Lower lobe of right lung (tissue), 2 donors: Measurements from ENCODE around the gene DOK7. TPM values are rescaled to one million over a fixed set of nuclear protein-coding genes. Genes with fewer than 3 reads are reported as not detected.

Experiments
- ATAC-seq, 2 donors: fragments of 200-7000 bp; cut with Tn5 transposase; one replicate each; pipeline ENCODE4 v1.9.1; 2020 to 2022; ENCODE audit warnings: mild to moderate bottlenecking in 2 of 2, moderate library complexity in 2 of 2
- DNase-seq: peaks from one replicate; pipeline ENCODE4 v3.0.0-alpha.2; 2020
- H3K27ac ChIP-seq: fragments of 200-600 bp; one replicate; pipeline ENCODE4 v1.8.0; 2022
- H3K27me3 ChIP-seq: fragments of 200-600 bp; one replicate; pipeline ENCODE4 v1.8.0; 2022; ENCODE audit warnings: low read depth
- H3K36me3 ChIP-seq: fragments of 200-600 bp; one replicate; pipeline ENCODE4 v1.8.0; 2022; ENCODE audit warnings: mild to moderate bottlenecking
- H3K4me1 ChIP-seq: fragments of 200-600 bp; one replicate; pipeline ENCODE4 v1.8.0; 2022
- H3K4me3 ChIP-seq: fragments of 200-600 bp; one replicate; pipeline ENCODE4 v1.8.0; 2022; ENCODE audit warnings: mild to moderate bottlenecking
- H3K9me3 ChIP-seq: fragments of 200-600 bp; one replicate; pipeline ENCODE4 v1.8.0; 2022
- intact Hi-C: fragments of 100-400 bp; cut with DNase I; formaldehyde crosslinking; loops from one replicate; pipeline ENCODE4 v1.11.0; 2022
- total RNA-seq: library from RNA; stranded (reverse); fragmentation: NEBNext Ultra II Directional; extraction: Animal tissue kit (Norgen Biotek cat#: 25700); gene quantifications from one replicate; pipeline ENCODE4 v1.2.1, GENCODE V29; 2021
- TF ChIP-seq, protein P1 (sequence below): fragments of 200-600 bp; IDR thresholded peaks from one replicate; pipeline ENCODE4 v1.8.0; 2022; ENCODE audit warnings: antibody characterized with exemption, mild to moderate bottlenecking
- donor health status: DM: no; HTN: yes; CAD: no; lungs with severe emphysema.

The DOK7 gene
- total RNA-seq, 1 donor from 2014 or later, result 4.0 TPM

DNA sequence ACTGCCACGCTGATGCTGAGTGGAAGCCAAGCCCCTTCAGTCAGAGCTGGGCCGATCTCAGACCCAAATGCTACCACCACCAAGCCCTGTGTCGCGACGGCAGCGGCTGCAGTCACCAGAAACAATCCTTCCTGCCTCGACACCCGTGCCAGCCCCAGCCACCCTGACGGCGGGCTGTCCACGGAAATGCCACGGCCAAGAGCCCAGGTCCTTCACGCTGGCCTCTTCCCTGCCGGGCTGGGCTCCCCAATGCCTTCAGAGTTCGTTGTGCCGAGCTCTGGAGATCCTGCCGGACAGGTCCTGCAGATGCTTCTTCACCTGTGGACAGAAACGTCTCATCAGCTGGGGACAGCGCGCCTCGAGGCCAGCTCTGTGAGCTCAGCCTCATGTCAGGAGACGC, 49.6 kb downstream of the DOK7 start:
- DNase-seq (no peak), ATAC-seq (no peak)
- H3K4me1 ChIP-seq, result no peaks in the 10 kb centered on the region
- H3K36me3 ChIP-seq, result peaks cover 86% of the 10 kb centered on the region
- no peaks in the 10 kb centered on the region for H3K9me3 ChIP-seq
- H3K27ac ChIP-seq, result no peak overlapping the region
- intact Hi-C loops, result no loop called here
- TF ChIP-seq, protein P1, sequence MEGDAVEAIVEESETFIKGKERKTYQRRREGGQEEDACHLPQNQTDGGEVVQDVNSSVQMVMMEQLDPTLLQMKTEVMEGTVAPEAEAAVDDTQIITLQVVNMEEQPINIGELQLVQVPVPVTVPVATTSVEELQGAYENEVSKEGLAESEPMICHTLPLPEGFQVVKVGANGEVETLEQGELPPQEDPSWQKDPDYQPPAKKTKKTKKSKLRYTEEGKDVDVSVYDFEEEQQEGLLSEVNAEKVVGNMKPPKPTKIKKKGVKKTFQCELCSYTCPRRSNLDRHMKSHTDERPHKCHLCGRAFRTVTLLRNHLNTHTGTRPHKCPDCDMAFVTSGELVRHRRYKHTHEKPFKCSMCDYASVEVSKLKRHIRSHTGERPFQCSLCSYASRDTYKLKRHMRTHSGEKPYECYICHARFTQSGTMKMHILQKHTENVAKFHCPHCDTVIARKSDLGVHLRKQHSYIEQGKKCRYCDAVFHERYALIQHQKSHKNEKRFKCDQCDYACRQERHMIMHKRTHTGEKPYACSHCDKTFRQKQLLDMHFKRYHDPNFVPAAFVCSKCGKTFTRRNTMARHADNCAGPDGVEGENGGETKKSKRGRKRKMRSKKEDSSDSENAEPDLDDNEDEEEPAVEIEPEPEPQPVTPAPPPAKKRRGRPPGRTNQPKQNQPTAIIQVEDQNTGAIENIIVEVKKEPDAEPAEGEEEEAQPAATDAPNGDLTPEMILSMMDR, result no peak
- H3K4me3 ChIP-seq, result no peak overlapping the region
- no peaks in the 10 kb centered on the region for H3K27me3 ChIP-seq

DNA sequence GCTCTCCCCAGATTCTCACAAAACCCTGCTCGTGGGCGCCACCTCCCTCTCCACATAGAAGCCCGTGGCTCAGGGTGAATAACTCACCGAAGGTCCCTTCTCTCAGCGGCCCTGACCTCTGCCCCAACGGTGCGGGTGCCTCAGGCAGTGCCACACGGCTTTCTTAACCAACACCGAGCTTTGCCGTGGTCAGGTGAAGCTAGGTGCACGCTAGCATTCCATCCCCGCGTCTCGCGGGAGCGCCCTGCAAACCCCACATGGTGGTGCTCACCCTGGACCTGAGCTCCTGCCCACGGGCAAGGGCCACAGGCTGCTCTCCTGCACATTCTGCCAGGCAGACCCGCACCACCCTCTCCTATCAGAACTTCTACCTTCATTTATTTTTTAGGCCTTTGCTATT, 50.7 kb downstream of the DOK7 start:
- no peaks in the 10 kb centered on the region for H3K9me3 ChIP-seq
- no peaks in the 10 kb centered on the region for H3K27me3 ChIP-seq
- peaks cover 86% of the 10 kb centered on the region for H3K36me3 ChIP-seq
- DNase-seq (peak; percentile 35), ATAC-seq (no peak)
- intact Hi-C loops, result no loop called here
- no peak overlapping the region for H3K27ac ChIP-seq
- TF ChIP-seq, protein P1, result no peak
- no peak overlapping the region for H3K4me3 ChIP-seq
- no peaks in the 10 kb centered on the region for H3K4me1 ChIP-seq

DNA sequence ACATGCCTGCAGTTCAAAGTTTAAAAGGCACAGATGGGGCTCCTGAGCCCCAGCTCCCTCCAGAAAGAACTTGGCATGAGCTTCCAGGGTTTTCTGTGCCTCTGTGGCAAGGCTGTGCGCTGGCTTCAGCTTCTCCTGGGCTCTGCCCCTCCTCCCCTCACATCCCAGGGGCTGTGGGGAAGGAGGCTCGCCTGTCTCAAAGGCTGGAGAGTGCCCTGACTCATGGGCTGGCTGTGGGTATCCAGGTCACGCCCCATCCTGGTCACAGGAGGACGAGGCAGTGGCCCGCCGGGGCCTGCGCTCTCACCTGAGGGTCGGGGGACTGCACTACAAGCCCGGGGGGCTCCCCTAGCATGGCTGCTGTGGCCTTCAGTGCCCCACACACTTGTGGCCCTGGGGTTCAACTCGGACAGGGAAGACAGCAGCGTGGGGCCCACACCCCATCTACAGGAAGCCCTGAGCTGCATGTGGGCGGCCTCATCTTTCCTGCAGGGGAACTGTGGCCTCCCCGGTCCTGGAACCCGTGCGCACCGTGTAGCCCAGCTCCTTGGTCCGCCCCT, 51.2 kb downstream of the DOK7 start:
- H3K4me3 ChIP-seq, result no peak overlapping the region
- no peaks in the 10 kb centered on the region for H3K4me1 ChIP-seq
- ATAC-seq (no peak), DNase-seq (peak; percentile 39)
- intact Hi-C loops, result no loop called here
- H3K27ac ChIP-seq, result no peak overlapping the region
- H3K9me3 ChIP-seq, result no peaks in the 10 kb centered on the region
- H3K36me3 ChIP-seq, result peaks cover 89% of the 10 kb centered on the region
- H3K27me3 ChIP-seq, result no peaks in the 10 kb centered on the region
- TF ChIP-seq, protein P1, result no peak

DNA sequence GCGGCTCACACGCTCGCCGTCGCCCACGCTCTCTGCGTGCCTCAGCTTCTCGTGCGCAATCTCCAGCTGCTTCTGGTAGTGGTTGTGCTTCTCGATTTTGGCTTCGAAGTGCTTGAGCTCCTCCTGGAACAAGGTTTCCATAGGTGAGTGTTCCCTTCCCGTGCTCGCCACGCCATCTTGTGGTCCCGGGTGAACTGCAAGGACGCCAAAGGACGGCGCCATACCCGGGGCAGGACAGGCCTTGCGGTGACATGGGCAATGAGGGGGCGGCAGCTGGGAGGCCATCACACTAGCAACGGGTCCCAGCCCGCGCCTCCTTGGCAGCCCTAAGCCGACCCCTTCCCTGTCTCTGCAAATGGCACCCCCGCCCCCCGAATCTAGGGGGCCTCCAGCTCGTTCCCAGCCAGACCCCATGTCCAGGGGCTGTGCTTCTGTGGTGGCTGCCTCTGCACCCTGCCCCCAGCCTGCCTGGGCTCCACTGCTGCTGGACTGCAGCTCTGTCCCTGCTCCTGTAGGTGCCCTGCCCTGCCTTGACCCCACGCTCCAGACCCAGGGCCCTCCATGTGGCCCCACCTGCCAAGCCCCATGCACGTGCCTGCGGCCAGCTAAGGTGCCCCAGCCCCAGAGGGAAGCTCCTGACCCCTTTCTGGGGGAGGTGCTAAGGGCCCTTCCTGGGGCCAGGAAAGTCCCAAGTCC, 51.8 kb downstream of the DOK7 start:
- DNase-seq (peak; percentile 47), ATAC-seq (no peak)
- intact Hi-C loops, result no loop called here
- Histone ChIP-seq H3K4me3 (no peak overlapping the region), H3K27me3 (no peaks in the 10 kb centered on the region), H3K36me3 (peaks cover 92% of the 10 kb centered on the region), H3K27ac (no peak overlapping the region), H3K9me3 (no peaks in the 10 kb centered on the region), H3K4me1 (no peaks in the 10 kb centered on the region)
- TF ChIP-seq, protein P1, result no peak

DNA sequence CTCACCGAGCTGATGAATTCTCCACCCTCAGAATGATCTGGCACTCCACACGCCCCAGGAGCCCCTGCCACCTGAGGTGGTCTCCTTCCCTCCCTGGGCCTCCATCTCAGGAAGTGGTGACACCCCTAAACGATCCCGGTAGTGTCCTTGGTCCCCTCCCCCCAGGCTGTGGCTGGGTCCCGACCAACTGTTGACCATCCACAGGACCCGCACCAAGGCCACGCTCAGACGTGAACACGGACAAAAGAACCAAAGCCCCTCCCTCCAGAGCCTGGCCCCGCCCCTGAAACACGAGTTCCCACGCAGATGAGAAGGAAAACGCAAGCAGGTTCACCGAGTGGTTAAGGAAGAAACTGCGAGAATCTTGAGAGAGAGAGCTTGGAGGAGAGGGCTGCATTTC, 52.5 kb downstream of the DOK7 start:
- DNase-seq, result peak; percentile 44
- intact Hi-C loops, result no loop called here
- Histone ChIP-seq H3K27me3 (no peaks in the 10 kb centered on the region), H3K9me3 (no peaks in the 10 kb centered on the region), H3K4me1 (no peaks in the 10 kb centered on the region), H3K27ac (no peak overlapping the region), H3K4me3 (no peak overlapping the region), H3K36me3 (peaks cover 92% of the 10 kb centered on the region)
- no peak for ATAC-seq
- TF ChIP-seq, protein P1, result no peak
